GM19023 (cell line): ENCODE results near the gene TMEM165.

Experiments
- ATAC-seq: cut with Tn5 transposase; IDR thresholded peaks from one replicate; pipeline ENCODE4 v1.9.1; 2021; ENCODE audit warnings: mild to moderate bottlenecking, moderate library complexity; ENCODE audit not compliant: unreplicated experiment

TMEM165 gene

DNA sequence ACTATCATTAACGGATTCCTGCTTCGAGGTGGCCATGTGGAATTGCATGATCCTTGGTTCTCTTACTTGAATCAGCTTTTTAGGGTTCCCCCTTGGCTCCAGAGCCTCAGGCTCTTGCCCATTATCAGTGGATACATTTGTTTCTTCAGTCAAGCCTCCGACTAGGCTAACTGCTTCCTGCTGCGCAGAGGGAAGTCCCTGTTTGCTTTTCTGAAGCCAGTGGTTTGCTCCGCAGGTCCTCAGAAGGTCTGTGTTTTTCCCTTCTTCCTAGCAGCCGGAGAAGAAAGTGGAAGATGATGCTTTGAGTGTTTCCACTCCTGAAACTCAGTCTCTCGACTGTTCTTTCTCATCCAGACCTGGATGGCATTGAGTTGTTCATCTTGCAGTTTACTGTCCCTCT is 29.1 kb upstream of the TMEM165 start:
- ATAC-seq: no peak

DNA sequence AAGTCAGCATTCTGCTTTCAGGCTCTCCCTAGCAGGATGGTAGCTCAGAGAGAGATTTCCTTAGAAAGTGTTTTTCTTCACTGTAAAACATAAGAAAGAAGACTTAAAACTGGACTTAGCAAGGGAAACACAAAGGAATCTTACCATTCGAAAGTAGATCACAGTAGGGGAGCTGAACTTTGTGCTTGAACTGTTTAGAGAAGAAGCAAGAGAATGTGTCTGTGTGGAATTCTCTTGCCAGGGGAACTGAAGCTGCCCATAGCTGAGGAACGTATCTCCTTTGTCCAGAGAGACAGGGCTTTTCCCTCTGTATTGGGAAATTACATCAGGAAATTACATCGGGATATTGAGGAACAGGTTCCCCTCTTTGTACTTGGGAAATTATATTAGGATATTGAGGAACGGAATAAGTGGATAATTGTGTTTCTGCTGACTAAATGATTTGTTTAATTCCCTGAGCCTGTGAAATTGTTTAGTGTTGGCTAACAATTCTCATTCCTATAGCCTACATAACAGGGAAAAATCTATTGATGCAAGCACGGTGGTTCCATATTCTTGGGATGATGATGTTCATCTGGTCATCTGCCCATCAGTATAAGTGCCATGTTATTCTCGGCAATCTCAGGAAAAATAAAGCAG is 28.6 kb upstream of the TMEM165 start:
- ATAC-seq: no peak

DNA sequence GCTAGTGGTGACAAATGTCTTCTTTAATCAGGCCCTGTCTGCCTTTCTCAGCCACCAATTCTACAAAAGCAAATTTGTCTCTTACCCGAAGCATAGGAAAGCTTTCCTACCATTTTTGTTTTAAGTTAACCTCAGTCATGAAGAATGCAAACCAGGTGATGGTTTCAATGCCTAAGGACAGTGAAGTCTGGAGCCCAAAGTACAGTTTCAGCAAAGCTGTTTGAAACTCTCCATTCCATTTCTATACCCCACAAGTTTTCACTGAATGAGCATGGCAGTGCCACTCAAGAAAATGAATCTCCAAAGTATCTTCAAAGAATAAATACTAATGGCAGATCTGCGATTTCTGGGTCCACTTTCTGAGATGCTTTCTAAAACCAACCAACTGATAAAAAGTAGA is 25.8 kb upstream of the TMEM165 start:
- ATAC-seq: no peak

GRCh38 chr4:55372259-55372658 is 23.5 kb upstream of the TMEM165 start:
- ATAC-seq: no peak

DNA sequence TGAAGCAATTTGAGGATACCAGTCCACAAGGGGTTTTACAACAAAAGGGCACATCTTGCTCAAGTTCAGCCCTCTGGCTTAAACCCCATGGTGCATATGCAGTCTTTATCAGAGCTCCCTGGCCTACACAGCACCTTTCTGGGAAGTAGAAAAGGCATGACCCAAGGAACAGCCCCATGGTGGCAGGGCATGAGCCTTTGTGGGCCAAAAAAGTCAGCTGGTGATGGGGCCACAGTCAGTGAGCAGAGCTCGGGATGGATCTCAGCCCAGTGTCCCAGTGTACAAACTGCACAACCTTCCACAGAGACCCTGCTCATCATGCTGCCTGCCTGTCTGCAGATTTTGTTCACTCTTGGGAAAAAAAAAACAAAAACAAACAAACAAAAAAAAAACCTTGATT is 22.3 kb upstream of the TMEM165 start:
- no peak for ATAC-seq

- ATAC-seq: no peak
Measured at GRCh38 chr4:55376698-55377097, 19.1 kb upstream of the TMEM165 start.

DNA sequence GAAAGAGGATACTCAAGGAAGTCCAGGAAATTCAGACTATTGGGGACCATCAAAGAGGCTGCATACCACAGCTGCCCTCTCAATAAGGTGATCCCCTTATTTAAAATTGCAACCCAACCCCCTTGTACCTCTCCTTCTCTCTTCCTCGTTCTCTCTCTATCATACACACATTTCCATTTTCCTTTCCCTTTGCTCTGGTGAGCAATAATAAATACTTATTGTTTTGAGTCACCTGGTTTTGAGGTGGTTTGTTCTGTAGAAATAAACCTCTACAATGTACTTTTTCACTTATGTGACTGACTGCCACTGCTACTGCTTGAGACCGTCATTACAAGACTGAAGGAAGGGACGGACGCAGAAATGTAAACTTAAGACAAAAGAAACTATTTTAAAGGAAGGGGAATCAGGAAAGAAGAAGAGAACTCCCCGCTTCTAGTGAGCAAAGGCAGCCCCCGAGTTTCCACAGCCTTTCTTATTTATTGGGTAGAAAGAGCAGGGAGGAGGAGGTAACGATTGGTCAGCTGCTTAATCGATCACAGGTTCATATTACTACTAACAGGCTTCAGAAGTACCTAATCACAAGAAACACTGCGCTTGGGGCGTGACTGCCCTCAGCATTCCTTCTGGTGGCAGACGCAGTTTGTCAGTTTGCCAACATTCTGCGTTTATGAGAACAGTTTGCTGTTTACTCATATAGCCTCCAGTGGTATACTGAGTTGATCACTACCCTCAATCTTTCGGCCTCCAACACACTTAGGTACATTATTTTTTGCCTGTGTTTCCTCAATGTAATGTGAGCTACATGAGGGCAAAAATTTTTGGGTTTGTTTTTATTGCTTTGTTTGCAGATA is 16.9 kb upstream of the TMEM165 start:
- ATAC-seq: no peak

GRCh38 chr4:55380576-55380975 is 15.2 kb upstream of the TMEM165 start:
- ATAC-seq: no peak

DNA sequence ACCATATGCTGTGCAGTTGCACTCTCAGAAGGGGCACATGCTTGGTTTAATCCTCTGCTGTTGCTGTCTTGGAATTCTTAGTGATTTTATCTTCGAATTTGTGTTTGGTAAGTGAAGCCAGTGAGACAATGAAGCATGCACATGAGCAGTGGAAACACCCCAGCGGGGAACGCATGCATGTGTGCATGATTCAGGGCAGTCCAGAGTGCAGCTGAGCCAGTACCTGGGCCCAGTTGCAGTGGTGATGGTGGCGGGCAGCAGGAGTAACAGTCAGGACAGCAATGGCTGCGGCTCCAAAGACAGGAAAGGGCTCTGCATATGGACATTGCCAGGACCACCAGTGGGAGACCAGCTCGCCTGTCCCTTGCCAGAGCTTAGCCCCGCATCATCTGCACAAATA is 14.3 kb upstream of the TMEM165 start:
- no peak for ATAC-seq

DNA sequence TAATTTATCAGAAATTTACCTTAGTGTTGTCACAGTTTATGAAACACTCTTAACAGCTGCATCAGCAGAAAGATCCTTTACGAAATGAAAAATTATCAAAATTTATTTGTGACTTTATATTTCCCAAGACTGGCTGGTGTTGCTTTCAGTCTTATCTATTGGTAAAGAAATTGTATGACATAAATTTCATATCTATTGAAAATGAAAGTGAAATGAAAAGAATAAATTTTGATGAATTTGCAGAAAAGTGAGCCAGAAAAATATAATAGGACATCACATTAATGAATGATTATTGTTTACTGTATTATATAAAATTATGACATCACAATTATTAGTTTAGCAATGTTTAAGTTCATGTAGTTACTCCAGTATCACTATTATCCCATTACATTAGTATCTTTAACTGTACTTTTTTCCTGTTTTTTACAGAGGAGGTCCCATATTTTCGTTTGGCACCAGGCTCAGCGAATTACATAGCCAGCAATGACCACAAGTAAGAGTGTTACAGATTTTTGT is 13.2 kb upstream of the TMEM165 start:
- ATAC-seq: no peak

DNA sequence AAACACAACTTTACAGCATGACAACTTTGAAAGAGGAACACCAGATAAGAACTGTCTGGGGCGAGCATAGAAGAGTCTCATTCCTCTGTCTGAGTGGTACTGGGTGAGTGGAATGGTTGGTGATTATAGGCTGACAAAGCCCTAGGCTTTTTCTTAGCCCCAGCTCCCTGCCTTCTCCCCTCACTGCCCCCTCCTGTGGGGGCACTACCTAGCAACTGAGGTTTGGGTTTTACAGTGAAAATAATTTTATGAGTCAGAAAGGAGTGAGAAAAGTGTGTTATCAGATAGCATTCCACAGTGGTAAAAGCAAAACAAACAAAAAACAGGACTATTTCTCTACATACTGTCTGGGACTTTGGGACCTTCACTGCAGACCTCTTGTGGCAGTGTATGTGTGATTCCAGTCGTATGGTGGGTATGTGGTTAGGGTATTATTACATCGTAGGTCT is 10.5 kb upstream of the TMEM165 start:
- no peak for ATAC-seq

GRCh38 chr4:55386073-55386472 is 9.7 kb upstream of the TMEM165 start:
- ATAC-seq: no peak

GRCh38 chr4:55386840-55387239 is 8.9 kb upstream of the TMEM165 start:
- ATAC-seq: no peak

GRCh38 chr4:55393461-55394320 is 2.1 kb upstream of the TMEM165 start:
- ATAC-seq: no peak

- ATAC-seq: peak; percentile 0
Measured at GRCh38 chr4:55395218-55395528, 584 bp upstream of the TMEM165 start.

- peak; percentile 33 for ATAC-seq
Measured at GRCh38 chr4:55396308-55397125, 760 bp downstream of the TMEM165 start.

DNA sequence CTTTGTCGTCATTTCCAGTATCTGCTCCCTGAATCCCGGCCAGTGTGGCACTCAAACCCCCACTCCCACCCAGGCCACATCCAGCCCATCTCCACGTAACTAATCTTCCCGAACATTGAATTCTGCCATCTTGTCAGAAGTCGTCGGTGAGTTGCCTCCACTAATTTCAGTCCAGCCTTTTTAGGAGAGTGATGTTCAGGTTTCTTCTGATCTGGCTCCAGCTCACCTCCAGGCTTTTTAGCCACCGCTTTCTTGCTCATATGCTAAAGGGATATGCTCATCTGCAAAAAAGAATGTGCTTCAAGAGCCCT is 1.3 kb downstream of the TMEM165 start:
- no peak for ATAC-seq

- no peak for ATAC-seq
Measured at GRCh38 chr4:55397520-55398321, 2.0 kb downstream of the TMEM165 start.

GRCh38 chr4:55398461-55398860 is 2.7 kb downstream of the TMEM165 start:
- ATAC-seq: no peak

DNA sequence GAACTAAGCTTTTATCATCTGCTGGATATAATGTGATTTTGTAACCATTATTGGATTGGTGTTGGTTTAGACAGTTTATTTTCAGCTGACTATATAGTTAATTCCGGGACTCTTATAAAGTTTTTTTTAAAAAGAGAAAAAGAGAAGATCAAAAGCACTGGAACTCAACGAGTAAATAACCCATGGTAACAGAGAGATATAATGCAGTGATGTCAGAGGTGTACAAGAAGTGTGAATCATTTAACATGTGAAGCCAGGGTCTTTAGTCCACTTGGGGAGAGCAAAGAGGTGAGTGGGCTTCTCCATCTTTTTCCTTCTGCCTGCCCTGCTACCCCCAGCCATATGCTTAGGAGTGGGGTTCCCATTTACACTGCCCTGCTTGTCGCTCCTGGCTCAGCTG is 3.2 kb downstream of the TMEM165 start:
- ATAC-seq: no peak
